HG03520 (cell line): ENCODE results near the gene FOXP4.

ENCODE experiments used
- ATAC-seq: cut with Tn5 transposase; IDR thresholded peaks from one replicate; pipeline ENCODE4 v1.9.1; 2021; ENCODE audit warnings: mild to moderate bottlenecking, moderate library complexity; ENCODE audit not compliant: unreplicated experiment

The FOXP4 gene

GRCh38 chr6:41545703-41546474, at the start of gene FOXP4:
Gene FOXP4 (plus strand): TSS chr6:41546381. CDS start chr6:41565761, 19,380 bp downstream.
- ATAC-seq = peak; percentile 66

DNA sequence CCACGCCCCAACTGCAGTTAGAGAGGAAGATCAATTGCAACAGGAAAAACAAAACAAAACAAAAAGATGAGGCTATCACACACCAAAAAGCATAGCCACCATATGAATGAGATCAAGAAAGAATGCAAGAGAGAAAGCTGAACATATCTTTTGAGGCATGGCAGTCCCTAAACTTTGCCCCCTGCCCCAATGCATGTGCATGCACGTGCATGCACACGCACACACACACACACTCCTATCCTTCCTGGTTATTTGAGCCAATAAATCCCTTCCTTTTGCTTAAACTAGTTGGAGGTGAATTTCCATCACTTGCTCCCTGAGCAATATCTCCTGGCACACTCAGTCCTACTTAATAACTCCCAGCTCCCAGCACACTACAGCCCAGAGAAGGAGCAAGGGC, 48.6 kb upstream of the FOXP4 start:
- no peak for ATAC-seq

DNA sequence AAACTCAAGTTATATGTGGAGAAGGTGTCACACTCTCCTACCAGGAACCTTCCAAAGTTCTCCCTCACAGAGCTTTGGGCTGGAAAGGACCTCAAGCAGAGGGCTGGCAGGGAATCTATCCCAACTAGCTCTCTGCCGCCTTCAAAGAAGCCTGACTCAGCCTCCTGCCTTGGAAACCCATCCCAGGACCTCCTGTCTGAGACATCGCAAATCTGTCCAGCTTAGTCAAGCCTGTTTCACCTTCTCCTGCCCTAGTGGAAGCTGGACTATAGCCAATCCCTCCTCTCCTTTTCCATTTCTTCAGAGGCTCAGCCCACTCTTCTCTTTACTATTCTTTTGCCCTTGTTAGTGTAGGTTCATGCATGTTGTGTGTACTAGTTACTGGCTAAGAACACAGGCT, 48.2 kb upstream of the FOXP4 start:
- no peak for ATAC-seq

- ATAC-seq = no peak
Observed at GRCh38 chr6:41498968-41499599, 47.1 kb upstream of the FOXP4 start.

- no peak for ATAC-seq
Observed at GRCh38 chr6:41500561-41500960, 45.6 kb upstream of the FOXP4 start.

DNA sequence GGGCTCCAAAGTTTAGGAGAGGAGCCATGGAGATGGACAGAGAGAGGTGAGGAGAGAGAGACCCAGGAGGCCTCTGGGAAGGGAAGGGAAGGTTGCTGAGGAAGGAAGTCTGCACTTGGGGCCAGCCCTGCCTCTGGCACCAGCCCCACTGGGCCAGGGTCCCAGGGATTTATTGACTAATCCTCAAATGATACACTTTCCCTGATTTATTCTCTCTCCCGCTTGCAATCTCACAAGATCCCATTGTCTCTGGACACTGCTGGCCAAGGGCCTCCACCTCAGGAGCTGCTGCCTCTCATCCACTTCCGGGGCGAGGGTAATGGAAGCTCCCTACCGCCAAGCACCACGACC, 43.6 kb upstream of the FOXP4 start:
- no peak for ATAC-seq

DNA sequence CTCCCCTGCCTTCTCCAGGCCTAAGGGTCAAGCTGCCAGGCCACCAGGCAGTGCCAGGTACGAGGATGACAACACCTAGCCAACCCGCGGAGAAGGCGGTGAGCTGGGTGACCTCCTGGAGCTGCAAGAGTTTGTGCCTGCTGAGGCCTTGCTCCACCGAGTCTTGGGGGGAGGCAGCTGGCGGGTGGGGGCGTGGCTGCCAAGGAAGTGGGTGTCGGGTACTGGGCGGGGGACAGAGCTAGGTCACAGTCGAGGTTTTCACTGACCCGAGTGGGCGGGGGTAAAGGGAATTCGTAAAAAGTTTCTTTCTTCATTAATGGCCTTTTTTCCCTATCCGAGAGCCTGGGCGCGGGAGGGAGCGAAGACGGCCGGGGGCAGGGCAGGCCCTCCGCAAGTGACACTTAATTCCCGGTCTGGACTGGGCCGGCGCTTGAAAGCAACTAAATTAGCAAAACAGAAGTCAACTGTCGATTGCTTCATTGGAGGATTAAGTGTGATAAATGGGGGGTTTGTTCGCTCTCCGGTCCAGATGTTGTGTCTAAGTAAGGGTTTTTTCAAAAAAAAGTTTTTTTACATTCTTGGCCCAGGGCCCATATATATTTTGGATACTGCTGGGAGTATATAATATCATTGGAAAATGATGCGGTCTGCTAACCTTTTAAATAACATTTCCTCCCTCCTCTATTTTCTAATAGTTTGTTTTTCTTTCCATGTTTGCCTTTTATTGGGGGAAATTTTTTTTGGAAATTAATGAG, 43.1 kb upstream of the FOXP4 start:
- no peak for ATAC-seq

DNA sequence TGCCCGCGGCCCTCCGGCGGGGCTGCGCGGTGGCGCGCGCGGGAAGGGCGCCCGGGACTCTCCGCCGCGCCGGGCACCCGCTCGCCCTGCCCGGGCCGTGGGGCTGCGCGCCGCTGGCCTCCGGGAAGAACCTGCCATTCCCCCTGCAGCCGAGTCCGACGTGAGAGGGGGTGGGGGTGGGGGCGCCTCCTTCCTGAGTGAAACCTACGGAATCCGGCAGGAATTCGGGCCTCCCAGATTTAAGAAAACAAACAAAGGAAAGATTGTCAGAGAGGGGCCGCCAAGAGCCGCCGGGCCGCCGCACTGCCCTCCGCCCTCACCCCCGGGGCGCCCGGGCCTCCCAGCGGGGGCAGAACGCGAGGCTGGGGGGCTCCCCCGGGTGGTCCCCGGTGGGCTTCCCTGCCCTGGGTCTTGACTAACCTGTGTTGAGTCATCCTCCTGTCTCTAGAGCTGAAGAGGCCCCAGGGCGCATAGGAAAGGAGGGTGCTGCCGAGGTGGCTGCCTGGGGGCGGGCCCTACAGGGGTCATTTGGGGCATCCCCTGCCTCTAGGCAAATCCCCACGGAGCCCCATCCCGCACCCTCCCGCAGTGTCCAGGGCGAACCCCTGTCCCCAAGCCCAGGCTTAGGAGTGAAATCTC, 42.2 kb upstream of the FOXP4 start:
- no peak for ATAC-seq

DNA sequence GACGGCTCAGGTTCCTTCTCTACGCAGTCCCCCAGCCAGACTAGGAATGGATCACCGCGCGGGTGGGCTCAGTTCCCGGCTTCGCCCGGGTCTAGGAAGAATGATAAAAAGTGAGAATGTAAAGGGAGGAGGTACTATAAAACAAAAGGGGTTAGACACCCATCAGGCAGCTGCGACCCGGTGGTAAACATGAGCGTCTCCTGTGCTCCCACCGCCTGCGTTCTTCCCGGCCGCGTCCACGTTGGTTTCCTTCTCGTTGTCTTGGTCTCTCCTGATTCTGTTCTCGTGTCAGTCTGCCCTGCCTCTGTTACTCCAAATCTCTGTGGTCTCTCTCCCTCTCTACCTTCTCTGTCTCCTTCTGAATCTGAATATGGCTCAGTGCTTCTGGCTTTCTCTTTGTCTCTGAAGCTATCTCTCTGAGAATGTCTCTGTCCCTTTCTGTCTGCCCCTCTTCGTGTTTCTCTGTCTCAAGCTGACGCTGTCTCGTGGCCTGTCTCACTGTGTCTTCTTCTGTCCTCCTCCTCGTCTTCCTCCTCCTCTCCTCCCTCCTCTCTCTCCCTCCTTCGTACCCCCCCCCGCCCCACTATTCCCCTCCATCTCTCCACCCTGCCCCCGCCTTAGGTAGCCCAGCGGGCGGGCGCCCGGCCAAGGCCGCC, 41.6 kb upstream of the FOXP4 start:
- no peak for ATAC-seq

DNA sequence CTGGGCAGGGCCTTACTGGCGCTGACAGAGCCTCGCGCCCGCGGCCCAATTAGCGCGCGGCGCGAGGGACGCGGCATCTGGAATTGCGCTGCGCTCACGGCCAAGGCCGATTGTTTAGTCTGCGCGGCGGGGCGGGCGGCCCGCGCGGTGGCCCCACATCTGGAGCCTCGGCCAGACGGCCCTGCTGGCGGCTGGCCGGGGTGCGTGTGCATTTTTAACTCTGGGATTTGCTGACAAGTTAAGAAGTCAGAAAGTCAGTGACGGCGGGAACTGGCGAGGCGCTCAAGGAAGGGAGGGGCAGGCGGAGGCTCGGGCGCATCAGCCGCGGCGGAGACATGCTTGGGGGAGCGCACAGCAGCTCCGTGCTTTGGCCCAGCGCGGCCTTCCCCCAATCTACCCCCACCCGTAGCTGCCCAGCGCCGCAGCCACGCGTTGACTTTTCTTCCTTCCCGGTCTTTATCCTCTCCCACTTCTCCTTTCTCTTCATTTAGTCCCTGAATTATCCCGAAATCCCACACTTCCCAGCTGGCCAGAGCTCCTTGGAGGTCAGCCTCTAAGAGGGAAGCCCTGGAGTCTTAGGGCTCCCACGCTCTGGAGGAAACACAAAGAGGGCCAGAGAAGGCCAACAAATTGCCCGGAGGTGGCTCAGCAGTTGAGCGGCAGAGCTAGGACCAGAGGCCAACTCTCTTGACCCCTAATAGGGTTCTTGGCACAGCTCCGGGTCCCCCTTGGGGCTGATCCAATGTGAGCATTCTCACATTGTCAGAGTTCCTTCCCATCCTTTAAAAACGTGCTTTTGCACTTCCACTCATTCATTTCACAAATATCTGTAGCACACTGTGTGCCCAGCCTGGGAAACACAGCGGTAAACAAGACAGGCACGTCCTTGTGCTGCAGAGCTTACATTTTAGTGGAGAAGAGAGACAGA, 40.8 kb upstream of the FOXP4 start:
- ATAC-seq = no peak

DNA sequence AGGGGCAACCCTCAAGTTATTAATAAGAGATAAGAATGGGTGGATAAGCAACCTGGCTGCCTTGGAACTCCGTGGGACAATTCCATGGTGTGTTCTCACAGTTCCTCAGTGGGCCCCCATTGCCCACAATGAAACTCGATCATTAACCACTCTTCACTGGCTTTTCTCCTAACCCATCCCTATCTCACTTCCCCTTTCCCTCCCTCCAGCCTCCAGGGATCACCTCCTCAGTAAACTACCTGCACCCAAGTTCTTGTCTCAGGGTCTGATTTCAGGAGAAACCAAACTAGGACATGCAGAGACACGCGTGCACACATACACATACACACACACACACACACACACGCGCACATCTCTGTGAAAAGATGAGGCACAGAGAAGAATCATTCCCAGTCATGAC, 37.7 kb upstream of the FOXP4 start:
- no peak for ATAC-seq

DNA sequence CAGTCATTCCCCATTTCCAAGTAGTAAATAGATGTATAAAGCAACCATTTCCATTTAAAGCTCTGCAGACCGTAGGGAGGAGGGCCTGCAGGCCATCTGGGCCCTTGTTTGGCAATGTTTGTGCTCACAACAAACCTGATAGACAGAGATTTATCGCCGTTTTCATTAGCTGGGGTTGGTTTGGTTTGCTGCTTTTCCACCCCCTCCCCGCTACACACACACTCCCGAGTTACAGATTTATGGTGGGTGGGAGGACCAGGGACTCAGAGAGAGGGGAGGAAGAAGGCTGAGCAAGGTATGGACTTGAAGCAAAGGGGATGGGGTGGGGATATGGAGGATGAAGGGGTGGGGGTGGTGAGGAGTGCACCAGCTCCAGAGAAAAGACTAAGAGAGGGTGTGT, 36.6 kb upstream of the FOXP4 start:
- ATAC-seq = no peak

GRCh38 chr6:41511443-41512060, 34.6 kb upstream of the FOXP4 start:
- no peak for ATAC-seq

DNA sequence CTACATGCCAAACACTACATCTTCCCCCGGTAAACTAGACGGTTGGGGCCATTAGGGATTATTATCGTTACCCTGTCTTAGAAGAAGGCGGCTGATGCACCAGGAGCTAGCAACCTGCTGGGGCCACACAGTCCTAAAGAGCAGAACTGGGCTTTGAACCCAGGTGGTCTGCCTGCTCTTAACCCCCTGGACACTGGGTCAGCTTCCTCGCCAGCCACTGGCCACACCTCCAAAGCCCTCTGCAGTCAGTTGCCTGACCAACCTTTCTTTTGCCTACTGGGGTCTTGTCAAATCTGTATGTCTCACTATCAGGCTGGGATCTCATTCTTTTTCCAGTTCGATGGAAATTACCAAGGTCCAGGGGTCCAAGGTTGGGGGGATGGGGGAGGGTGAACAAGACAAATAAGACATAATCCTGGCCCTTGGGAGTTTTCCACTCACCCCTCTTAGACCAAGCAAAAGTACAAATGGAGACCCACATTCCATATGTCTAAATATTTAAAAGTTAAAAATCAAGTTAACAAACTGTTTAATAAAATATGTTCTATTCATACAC, 34.0 kb upstream of the FOXP4 start:
- ATAC-seq = no peak

DNA sequence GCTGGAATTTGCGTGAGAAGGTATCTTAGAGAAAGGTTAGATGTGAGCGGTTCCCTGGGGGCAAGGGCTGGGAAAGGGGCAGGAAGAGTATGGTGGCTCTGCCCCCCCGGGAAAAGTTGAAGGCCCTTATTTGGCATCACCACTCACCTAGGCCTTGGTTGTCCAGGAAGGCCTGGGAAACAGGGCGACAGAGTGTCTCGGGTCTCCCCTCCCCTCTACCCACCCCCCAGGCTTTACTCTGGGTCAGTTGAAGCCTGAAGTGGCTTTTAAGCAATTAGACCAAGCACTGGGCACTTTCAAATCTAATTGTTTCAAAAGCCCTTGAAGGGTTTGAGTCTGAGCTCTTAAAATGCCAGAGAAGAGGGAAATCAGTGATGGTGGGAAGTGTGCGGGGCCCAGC, 30.2 kb upstream of the FOXP4 start:
- no peak for ATAC-seq

- ATAC-seq = no peak
Observed at GRCh38 chr6:41518118-41518517, 28.1 kb upstream of the FOXP4 start.

DNA sequence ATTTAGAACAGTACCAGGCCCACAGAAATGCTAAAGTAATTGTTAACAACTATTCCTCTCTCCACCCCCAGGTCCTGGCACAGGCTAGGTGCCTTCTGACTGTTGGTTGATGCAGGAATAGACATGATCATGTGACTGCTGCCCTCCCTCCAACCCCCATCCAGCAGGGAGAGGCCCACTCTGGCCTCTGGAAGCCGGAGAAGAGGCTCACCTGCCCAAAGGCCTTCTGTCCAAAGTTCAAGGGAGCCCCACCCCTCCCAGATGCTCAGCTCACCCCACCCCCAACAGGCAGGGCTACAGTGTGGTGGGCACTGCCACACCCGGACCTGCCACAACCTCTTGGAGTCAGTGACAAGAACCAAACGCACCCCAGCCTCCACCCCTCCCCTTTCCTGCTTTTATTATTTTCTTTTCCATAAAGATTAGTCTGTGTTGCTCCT, 26.9 kb upstream of the FOXP4 start:
- no peak for ATAC-seq

DNA sequence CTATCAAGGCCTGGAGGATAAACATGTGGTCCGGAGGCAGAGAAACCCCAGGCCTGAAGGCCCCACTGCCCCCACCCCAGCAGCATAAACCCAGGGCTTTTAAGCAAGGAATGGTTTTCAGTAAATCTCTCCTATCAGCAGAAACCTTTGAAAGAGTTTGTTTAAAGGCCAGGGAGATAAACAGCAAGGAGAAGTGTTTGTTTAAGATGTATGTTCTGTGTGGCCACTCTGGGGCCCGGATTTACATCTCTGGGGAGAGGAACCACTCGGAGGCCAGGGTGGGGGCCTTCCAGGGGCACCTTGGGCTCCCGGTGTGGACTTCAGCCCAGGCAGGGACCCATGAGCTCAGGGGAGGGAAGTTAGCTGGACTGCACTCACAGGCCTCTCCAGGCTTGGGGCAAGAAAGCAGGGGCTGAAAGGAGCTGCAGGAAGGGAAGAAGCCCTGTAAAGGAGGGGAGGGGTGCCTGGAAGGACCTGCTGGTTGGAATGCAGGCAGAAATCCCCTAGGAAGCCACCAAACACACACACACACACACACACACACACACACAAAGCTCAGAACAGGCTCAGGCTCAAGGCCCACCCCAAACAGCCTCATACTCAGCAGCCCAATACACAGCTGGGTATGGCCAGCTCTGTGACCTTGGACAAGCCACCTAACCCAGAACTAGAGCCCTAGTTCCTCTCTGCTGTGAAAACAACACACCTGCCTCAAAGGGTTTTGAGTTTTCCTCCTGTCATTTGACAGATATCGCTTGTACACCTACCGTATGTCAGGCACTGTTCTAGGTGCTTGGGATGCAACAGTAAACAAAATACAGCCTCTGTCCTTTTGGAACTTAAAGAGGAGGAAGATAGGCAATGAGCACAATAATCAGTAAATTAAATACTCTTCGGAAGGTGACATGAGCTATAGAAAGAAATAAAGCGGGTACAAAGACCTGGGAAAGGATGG, 26.2 kb upstream of the FOXP4 start:
- no peak for ATAC-seq
